ENCODE results near the gene XRCC3. TPM values are rescaled to one million over a fixed set of nuclear protein-coding genes. Genes with fewer than 3 reads are reported as not detected.

XRCC3 gene
- total RNA-seq, 2 experiments from 2014 or later: 64.3 to 68.8 TPM

DNA sequence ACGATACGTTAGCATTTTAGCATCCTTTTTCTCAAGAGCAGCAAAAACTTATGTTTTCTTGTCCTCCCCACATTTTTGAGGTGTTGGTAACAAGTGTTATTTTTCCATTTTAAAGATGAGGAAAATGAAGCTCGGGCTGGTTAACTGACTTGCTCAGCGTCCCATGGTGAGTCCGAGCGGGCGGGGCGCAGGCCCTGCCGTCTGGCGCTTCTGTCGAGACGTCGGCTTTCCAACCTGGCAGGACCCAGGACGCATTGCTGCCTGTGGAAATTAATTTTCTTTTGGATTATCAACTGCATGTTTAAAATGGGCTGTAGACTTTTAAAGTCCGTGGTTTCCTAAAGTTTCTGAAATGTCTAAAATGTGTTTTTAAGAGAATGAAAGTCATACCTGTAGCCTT lies 30.4 kb downstream of the XRCC3 start:
- H3K4me1 Mint-ChIP-seq: no peaks in the 10 kb centered on the region
- H3K27ac Mint-ChIP-seq: no peak overlapping the region
- no peaks in the 10 kb centered on the region for H3K27me3 Mint-ChIP-seq
- ATAC-seq: no peak
- CTCF ChIA-PET: no interaction called here
- DNase-seq: no peak
- H3K9me3 Mint-ChIP-seq (ENCODE audit: low read depth): no peaks in the 10 kb centered on the region
- peaks cover 30% of the 10 kb centered on the region for H3K36me3 Mint-ChIP-seq
- no peak overlapping the region for H3K4me3 Mint-ChIP-seq

DNA sequence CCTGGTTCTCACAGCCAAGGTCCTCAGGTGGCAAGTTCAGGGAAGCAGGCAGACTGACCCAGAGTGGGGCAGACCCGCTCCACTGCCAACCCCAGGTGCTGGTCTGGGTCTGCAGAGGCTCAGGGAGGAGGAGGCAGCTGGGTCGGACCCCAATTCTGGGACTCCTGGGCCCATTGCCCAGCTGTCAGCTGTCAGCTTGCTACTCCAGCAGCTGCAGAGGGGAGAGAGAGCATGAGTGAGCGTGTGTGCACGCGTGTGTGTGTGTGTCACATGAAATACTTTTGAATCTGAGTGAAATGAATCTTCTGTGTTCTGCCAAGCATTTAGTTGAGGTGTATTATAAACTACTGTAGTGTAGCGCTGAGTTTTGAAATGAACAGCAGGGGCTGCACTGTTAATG lies 30.8 kb downstream of the XRCC3 start:
- ATAC-seq: no peak
- Mint-ChIP-seq H3K27ac (no peak overlapping the region), H3K4me1 (peaks cover 3% of the 10 kb centered on the region), H3K27me3 (no peaks in the 10 kb centered on the region), H3K9me3 (ENCODE audit: low read depth) (no peaks in the 10 kb centered on the region), H3K36me3 (peaks cover 34% of the 10 kb centered on the region), H3K4me3 (no peak overlapping the region)
- CTCF ChIA-PET: no interaction called here
- no peak for DNase-seq

DNA sequence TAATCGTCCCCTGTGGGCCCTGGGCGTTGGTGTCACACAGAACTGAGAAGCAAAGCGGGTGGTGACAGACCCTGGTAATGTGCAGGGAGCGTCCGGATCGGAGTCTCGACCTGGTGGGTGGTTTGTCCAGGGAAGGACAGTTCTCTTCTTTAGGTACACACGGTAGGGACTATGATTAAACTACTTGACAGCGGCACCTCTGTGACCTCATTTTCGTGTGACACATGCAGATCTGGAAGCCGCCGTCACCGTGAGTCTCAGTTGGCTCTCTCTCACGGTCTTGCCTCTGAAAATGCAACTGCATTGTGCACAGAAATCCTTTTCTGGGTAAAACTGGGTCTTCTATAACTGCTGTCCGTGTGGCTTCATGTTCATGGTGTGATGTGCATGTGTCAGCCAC lies 32.1 kb downstream of the XRCC3 start:
- no peaks in the 10 kb centered on the region for H3K9me3 Mint-ChIP-seq (ENCODE audit: low read depth)
- DNase-seq: no peak
- H3K4me1 Mint-ChIP-seq: peaks cover 7% of the 10 kb centered on the region
- H3K36me3 Mint-ChIP-seq: peaks cover 44% of the 10 kb centered on the region
- no peaks in the 10 kb centered on the region for H3K27me3 Mint-ChIP-seq
- CTCF ChIA-PET: no interaction called here
- no peak for ATAC-seq
- H3K4me3 Mint-ChIP-seq: no peak overlapping the region
- H3K27ac Mint-ChIP-seq: no peak overlapping the region

DNA sequence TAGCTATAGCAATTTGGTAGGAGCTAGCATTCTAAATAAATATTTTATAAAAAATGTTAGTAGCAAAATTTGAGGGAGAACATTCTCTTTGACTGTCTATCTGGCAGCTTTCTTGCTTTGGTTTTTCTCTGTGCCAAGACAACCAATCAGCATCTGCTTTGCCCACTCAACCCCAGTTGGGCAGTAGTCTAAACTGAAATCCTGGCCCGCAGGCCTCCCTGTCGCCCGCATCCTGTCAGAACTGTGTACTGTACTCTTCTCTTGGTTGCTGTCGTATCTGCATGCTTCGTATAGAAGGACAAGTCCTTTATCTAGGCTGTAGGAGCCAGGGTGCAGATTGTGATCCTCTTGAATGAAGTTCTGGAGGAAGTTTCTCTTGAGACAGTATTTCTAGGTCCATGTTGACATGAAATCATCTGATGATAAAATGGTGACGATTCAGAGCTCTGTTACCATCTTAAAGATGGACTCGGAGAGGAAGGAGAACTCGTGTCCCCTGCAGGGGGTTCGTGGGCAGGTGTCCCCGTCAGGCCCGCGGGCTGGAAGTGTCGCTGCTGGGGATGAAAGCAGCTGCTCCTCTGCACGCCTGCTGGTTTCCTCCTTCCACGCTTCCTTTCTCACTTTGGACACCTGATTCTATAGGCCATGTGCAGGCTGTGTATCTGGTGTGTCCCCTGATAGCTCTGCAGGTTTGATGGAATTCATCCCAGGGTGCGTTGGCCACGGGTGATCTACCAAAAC lies 34.6 kb downstream of the XRCC3 start:
- Mint-ChIP-seq H3K27ac (no peak overlapping the region), H3K36me3 (peaks cover 51% of the 10 kb centered on the region), H3K27me3 (no peaks in the 10 kb centered on the region), H3K9me3 (ENCODE audit: low read depth) (no peaks in the 10 kb centered on the region), H3K4me1 (peaks cover 7% of the 10 kb centered on the region), H3K4me3 (no peak overlapping the region)
- ATAC-seq (no peak), DNase-seq (no peak)
- CTCF ChIA-PET: interaction anchor here (1.1 to 1.6 kb wide), 6 partner anchors 8 to 123 kb away, joined by 3 to 5 read pairs (median 4); no protein-coding TSS in a partner anchor

DNA sequence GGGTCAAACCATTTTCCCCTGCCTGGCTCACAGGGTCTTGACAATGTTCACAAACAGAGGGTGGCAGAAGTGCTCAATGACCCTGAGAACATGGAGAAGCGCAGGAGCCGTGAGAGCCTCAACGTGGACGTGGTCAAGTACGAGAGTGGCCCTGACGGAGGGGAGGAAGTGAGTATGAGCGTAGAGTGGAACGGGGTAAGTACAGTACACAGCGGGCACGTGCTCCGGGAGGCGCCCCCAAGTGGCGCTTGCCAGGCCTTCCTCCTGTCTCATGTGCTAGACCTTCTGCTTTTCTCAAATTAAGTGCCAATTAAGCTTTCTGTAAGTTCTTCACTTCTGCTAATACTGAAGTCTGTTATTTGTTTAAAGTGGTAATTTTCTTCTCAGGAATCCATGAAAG lies 35.9 kb downstream of the XRCC3 start:
- Mint-ChIP-seq H3K4me3 (no peak overlapping the region), H3K27me3 (no peaks in the 10 kb centered on the region), H3K9me3 (ENCODE audit: low read depth) (no peaks in the 10 kb centered on the region), H3K4me1 (peaks cover 7% of the 10 kb centered on the region), H3K27ac (no peak overlapping the region), H3K36me3 (peaks cover 52% of the 10 kb centered on the region)
- CTCF ChIA-PET: interaction anchor here (1.1 to 1.6 kb wide), 6 partner anchors 9 to 122 kb away, joined by 3 to 5 read pairs (median 4); no protein-coding TSS in a partner anchor
- ATAC-seq: peak; percentile 65
- DNase-seq: peak; percentile 55

DNA sequence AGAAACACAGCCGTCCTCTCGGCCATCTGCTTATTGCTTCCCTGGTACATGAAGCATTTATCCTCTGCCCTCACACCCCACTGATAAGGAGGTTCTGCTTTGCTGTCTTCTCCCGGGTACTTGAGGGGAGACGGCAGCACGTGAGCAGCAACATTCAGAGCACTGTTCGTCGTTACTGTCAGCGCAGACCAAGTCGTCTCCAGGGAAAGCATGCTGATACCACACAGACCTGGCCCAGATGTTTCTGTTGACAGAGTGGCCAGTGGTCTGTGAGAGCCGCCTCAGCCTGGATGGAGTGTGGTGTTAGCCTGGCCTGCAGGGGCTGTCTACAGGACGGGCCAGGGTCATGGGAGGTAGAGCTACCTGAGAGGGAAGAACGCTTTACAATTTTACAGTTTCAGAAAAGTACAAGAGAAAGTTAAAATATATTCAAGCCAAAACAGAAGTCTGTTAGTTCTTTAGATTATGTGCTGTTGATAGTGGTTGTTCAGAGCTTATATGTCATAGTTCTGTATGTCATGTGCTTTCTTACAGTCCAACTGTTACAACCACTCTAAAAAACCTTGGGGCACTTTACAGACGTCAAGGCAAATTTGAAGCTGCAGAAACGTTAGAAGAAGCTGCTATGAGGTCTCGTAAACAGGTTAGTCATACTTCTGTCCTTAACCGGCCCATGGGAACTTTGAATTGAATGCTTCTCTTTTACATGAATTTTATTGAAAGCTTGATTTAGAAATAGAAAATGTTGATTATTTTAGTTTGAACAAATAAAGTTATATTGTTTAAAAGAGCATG lies 38.2 kb downstream of the XRCC3 start:
- no peaks in the 10 kb centered on the region for H3K9me3 Mint-ChIP-seq (ENCODE audit: low read depth)
- H3K4me1 Mint-ChIP-seq: peaks cover 7% of the 10 kb centered on the region
- no peak overlapping the region for H3K27ac Mint-ChIP-seq
- DNase-seq (no peak), ATAC-seq (no peak)
- H3K27me3 Mint-ChIP-seq: no peaks in the 10 kb centered on the region
- peaks cover 55% of the 10 kb centered on the region for H3K36me3 Mint-ChIP-seq
- CTCF ChIA-PET: no interaction called here
- no peak overlapping the region for H3K4me3 Mint-ChIP-seq

DNA sequence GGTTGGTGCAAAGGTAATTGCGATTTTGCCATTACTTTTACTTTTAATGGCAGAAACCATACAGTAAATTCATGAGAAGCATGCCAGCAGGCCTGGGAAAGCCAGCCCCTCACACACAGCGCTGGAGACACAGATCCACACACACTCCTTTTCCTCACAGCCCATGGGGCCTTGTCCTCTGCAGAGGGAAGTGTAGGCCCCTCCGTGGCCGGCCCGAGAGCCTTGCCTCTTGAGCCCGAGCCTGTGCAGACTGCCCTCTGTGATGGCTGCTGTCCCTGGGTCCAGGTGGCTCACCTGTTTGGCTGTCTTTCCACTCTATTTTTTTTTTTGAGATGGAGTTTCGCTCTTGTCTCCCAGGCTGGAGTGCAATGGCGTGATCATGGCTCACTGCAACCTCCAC lies 39.3 kb downstream of the XRCC3 start:
- H3K9me3 Mint-ChIP-seq (ENCODE audit: low read depth): no peaks in the 10 kb centered on the region
- peaks cover 55% of the 10 kb centered on the region for H3K36me3 Mint-ChIP-seq
- peaks cover 7% of the 10 kb centered on the region for H3K4me1 Mint-ChIP-seq
- DNase-seq: no peak
- no peak overlapping the region for H3K4me3 Mint-ChIP-seq
- no peaks in the 10 kb centered on the region for H3K27me3 Mint-ChIP-seq
- CTCF ChIA-PET: no interaction called here
- H3K27ac Mint-ChIP-seq: no peak overlapping the region
- ATAC-seq: no peak

DNA sequence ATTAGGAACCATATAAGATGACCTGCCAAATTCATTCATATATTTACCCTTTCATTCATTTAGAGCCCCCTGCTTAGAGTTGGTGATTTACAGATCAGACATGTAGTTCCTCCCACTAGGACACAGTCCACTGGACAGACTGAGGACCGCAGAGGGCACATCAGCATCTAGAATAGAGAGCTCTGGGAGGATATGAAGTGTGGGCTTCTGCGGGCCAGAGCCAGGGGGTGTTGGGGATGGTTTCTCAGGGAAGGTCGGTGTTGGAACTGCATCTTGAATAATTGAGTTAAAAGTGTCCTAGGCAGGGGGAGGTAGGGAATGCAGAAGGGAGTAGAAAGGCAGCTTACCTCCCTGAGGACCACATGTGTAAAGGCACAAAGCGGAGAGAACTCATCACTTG lies 43.3 kb downstream of the XRCC3 start:
- Mint-ChIP-seq H3K36me3 (peaks cover 43% of the 10 kb centered on the region), H3K27me3 (no peaks in the 10 kb centered on the region), H3K4me3 (no peak overlapping the region), H3K9me3 (ENCODE audit: low read depth) (no peaks in the 10 kb centered on the region), H3K4me1 (no peaks in the 10 kb centered on the region), H3K27ac (no peak overlapping the region)
- ATAC-seq: no peak
- CTCF ChIA-PET: no interaction called here
- DNase-seq: no peak

DNA sequence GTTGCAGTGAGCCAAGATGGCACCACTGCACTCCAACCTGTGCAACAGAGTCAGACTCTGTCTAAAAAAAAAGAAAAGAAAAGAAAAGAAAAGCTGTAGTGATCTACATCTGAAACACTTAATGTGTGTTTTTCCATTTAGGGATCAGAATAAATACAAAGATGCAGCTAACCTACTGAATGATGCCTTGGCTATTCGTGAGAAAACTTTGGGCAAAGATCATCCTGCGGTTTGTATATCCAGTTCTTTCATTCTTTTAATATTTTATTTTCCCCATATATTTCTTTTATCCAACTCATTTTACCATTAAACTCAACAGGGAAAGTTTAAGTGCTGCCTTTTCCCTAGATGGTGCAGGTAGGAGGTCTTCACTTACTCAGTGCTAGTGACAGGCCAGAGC lies 45.9 kb downstream of the XRCC3 start:
- H3K36me3 Mint-ChIP-seq: peaks cover 36% of the 10 kb centered on the region
- ATAC-seq (no peak), DNase-seq (no peak)
- no peaks in the 10 kb centered on the region for H3K4me1 Mint-ChIP-seq
- H3K4me3 Mint-ChIP-seq: no peak overlapping the region
- H3K27me3 Mint-ChIP-seq: no peaks in the 10 kb centered on the region
- CTCF ChIA-PET: no interaction called here
- H3K27ac Mint-ChIP-seq: no peak overlapping the region
- no peaks in the 10 kb centered on the region for H3K9me3 Mint-ChIP-seq (ENCODE audit: low read depth)

DNA sequence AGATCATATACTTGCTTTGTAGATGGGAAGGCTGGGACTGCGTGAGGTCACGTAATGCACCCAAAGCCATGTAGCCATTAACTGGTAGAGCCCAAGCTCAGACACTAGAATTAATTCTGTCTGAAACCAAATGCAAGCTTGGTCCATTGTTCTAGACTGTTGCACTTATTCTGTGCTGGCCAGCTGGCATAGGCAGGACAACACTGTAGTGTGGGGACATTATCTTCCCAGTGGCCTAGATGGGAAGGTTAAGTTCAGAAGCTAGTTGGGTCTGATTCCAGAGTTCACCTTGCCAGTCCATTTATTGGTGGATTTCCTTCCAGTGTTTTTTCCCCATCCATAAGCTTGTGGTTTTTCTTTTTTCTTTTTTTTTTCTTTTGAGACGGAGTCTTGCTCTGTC lies 47.1 kb downstream of the XRCC3 start:
- no peaks in the 10 kb centered on the region for H3K9me3 Mint-ChIP-seq (ENCODE audit: low read depth)
- CTCF ChIA-PET: no interaction called here
- H3K4me3 Mint-ChIP-seq: no peak overlapping the region
- DNase-seq (no peak), ATAC-seq (no peak)
- peaks cover 37% of the 10 kb centered on the region for H3K36me3 Mint-ChIP-seq
- no peaks in the 10 kb centered on the region for H3K27me3 Mint-ChIP-seq
- no peaks in the 10 kb centered on the region for H3K4me1 Mint-ChIP-seq
- H3K27ac Mint-ChIP-seq: no peak overlapping the region

DNA sequence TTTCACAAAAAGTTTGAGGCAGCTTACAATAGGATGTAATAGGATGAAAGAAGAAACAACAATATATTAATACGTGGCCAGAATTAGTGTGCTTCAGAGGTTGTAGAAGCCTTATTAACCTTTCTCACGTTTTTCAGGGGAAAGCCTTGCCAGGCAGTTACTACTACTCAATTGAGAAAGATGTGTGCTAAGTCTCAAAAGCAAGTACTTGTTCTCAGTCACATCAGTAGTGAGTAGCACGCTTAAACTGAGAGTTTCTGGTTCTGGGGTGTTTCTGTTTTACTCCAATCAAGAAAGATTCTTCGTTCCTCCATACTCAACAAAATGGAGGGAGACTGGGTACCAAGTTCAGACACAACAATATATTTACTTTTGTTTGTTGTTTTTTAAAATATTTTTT lies 47.6 kb downstream of the XRCC3 start:
- CTCF ChIA-PET: no interaction called here
- Mint-ChIP-seq H3K27ac (peak overlapping the region; percentile 52), H3K36me3 (peaks cover 33% of the 10 kb centered on the region), H3K27me3 (no peaks in the 10 kb centered on the region), H3K9me3 (ENCODE audit: low read depth) (no peaks in the 10 kb centered on the region), H3K4me3 (no peak overlapping the region), H3K4me1 (no peaks in the 10 kb centered on the region)
- ATAC-seq: no peak
- no peak for DNase-seq

DNA sequence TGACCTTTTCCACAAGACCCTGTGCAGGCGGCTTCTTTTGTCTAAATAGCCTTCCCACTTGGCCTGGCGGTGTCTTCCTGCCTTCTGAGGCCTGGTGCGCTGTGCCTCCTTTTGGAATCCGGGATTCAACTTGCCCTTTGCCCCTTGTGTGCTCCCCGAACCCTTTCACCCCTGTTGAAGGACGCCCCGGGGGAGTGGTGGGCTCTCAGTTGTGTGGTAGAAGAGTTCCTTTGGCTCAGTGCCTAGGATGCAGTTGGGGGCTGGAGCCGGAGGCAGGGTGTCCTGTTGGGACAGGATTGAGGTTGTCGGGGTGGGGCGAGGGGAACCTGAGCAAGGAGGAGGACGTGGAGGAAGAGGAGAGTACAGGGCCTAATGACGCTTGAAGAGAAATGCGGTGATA lies 51.7 kb downstream of the XRCC3 start:
- no peak for DNase-seq
- CTCF ChIA-PET: interaction anchor here (1.0 kb wide), 1 partner anchor 25 kb away, joined by 3 read pairs; no protein-coding TSS in a partner anchor
- Mint-ChIP-seq H3K36me3 (peaks cover 30% of the 10 kb centered on the region), H3K9me3 (ENCODE audit: low read depth) (no peaks in the 10 kb centered on the region), H3K27ac (no peak overlapping the region), H3K27me3 (no peaks in the 10 kb centered on the region), H3K4me3 (no peak overlapping the region), H3K4me1 (no peaks in the 10 kb centered on the region)
- no peak for ATAC-seq

DNA sequence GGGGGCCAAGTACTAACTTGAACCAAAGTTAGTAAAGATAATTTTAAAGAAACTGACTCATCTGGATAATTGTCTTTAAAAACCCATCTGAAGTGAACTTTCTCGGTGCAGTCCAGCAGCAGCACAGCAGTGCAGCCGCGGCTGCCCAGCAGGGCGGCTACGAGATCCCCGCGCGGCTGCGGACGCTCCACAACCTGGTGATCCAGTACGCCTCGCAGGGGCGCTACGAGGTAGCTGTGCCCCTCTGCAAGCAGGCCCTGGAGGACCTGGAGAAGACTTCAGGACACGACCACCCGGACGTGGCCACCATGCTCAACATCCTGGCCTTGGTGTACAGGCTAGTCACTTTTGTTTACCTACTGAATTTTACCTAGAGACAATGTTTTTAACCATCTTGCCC lies 52.7 kb downstream of the XRCC3 start:
- H3K9me3 Mint-ChIP-seq (ENCODE audit: low read depth): no peaks in the 10 kb centered on the region
- no peak overlapping the region for H3K4me3 Mint-ChIP-seq
- no peak overlapping the region for H3K27ac Mint-ChIP-seq
- H3K27me3 Mint-ChIP-seq: no peaks in the 10 kb centered on the region
- CTCF ChIA-PET: no interaction called here
- peaks cover 33% of the 10 kb centered on the region for H3K36me3 Mint-ChIP-seq
- no peak for ATAC-seq
- DNase-seq: no peak
- H3K4me1 Mint-ChIP-seq: no peaks in the 10 kb centered on the region

DNA sequence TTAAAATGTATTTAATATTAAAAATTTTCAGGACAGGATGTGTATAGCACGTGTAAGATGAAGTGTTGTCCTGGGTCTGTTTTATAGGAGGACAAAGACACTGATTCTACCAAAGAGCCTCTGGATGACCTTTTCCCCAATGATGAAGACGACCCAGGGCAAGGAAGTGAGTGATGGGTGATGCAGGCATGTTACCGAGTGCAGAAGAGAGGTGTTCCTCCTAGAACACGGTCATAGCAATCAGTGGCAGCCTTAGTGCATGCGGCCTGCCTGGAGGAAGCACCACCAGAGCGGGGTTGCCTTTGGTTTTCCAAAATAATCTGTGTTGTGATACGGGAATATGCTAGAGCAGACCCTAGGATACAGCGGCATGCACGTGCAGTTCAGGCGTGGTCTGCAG lies 53.2 kb downstream of the XRCC3 start:
- CTCF ChIA-PET: no interaction called here
- H3K4me1 Mint-ChIP-seq: no peaks in the 10 kb centered on the region
- H3K36me3 Mint-ChIP-seq: peaks cover 33% of the 10 kb centered on the region
- ATAC-seq (no peak), DNase-seq (no peak)
- H3K9me3 Mint-ChIP-seq (ENCODE audit: low read depth): no peaks in the 10 kb centered on the region
- no peak overlapping the region for H3K27ac Mint-ChIP-seq
- H3K4me3 Mint-ChIP-seq: no peak overlapping the region
- H3K27me3 Mint-ChIP-seq: no peaks in the 10 kb centered on the region

All from activated CD8-positive, alpha-beta memory T cell treated with anti-CD3 and anti-CD28 coated beads, Interleukin-2, amount 10 ng/mL, durations not matched to agents 7 days and 5 days (primary cell).